ENCODE measurements around the gene BAIAP2. TPM values are rescaled to one million over a fixed set of nuclear protein-coding genes. Genes with fewer than 3 reads are reported as not detected.

The BAIAP2 gene
- total RNA-seq, 1 experiment from 2014 or later, result 13.1 TPM

DNA sequence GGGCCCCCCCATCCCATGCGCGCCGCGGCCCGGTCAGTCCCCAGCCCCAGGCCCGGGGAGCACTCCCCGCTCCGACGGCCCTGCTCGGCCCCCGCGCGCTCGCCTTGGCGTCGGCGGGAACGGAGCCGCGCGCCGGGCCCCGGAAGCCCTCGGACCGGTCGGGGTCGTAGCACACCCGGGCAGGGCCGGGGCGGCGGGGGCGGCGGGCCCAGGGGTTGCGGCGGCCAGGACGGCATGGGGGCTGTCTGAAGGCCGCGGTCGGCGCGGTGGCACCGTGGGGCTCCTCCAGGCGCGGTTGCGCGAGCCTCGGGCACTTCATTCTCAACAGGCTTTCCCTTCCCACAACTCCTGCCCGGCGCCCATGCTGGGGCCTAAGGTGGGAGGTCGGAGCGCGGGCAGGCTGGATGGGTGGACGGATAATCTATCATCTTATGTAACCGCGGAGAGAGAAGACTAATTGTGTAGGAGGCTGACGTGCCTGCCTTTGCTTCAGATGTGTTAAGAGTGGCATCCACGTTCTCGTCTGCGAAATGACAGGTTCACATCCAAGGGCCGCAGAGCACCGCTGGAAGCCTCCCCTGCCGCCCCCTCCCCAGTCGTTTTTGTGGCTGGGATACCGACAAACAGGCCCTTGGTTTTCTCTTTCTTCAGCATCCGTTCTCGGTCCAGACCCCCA, 708 bp downstream of the BAIAP2 start:
- DNase-seq (ENCODE audit: extremely low read depth, low read depth), result no peak

- DNase-seq (ENCODE audit: extremely low read depth, low read depth), result no peak
These were observed 1.4 kb downstream of the BAIAP2 start for GRCh38 chr17:81036197-81036941.

GRCh38 chr17:81037026-81037797, 2.3 kb downstream of the BAIAP2 start:
- DNase-seq (ENCODE audit: extremely low read depth, low read depth), result no peak

DNA sequence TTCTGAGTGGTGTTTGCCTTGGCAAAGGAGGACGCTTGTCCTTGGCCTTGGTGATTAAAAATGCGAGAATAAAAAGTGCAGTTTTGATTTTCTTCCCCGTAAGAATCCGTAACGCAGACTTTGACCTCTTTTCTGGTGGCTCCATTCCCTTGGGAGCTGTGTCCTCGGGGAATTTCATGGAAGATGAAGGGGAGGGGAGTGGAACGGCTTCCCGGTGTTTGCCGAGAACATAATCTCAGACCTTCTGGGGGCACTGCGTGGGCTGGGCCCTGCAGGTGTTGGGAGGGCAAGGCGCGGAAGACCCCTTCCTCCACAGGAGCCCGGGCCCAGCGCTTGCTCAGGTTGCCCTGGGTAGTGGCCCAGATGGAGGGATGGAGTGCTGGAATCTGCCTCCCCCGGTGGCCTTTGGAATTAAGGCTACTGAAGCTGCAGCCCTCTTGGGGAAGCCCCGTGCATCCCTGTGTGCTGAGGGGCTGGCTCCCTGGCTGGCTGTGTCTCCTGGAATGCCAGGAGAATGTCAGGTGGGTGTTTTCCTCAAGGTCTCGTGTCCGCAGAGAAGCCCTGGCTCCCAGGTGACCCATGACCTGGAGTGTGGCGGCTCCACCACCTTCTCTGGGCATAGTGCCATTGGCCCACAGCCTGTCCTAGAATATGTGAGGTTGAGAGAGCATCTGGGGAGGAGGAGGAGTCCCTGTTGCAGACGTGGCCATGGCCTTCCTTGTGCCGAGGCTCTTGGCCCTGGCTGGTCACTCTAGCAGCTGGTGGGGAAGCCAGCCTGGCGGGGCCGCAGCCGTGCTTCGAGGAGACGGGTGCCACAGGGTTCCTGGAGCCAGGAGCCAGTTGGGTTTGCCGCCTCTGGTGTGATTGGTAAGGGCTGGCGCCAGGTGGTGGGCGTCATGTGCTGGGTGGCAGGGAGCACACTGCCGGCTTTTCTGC, 3.1 kb downstream of the BAIAP2 start:
- no peak for DNase-seq (ENCODE audit: extremely low read depth, low read depth)

GRCh38 chr17:81039096-81039495, 4.1 kb downstream of the BAIAP2 start:
- DNase-seq (ENCODE audit: extremely low read depth, low read depth), result no peak

- no peak for DNase-seq (ENCODE audit: extremely low read depth, low read depth)
These were observed 5.2 kb downstream of the BAIAP2 start for GRCh38 chr17:81039854-81040758.

DNA sequence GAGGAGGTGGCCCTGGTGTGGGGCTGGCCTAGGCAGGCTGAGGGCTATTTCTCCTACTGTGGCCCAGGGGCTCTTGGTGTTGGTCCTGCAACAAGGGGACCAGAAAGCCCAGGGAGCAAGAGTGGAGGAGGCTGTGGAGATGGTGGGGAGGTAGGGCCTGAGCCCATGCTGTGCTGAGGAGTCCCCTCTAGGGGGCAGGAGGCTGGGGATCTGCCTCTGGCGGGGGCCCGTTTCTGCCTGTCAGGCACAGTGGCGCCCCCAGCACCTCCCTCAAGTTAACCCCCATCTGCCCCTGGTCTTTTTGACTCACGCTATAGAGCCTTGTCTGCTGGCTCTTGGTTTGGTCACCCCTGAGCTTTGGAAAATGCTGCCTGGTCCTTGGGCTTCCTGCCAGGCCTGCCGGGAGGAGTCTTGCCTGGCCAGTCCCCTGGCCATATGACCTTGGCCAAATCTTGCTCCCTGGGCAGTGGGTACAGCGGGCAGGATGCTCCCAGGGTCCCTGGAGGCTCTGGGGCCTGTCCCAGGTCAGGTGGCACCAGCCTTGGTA, 5.9 kb downstream of the BAIAP2 start:
- no peak for DNase-seq (ENCODE audit: extremely low read depth, low read depth)

DNA sequence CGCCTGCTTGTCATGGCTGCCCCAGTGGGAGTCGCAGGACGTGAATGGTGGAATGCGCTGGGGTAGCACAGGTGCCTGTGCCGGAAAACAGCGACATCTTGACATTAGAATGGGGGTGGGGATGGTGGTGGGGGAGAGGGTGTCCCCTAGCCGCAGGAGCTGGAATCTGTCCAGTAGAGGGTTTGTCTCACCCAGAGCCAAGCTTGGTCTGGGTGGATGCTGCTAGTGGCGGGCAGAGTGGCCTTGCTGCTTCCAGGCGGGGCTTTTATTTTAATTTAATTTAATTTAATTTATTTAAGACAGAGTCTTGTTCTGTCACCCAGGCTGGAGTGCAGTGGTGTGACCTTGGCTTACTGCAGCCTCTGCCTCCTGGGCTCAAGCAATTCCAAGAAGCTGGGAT, 7.7 kb downstream of the BAIAP2 start:
- no peak for DNase-seq (ENCODE audit: extremely low read depth, low read depth)

GRCh38 chr17:81043319-81043724, 8.4 kb downstream of the BAIAP2 start:
- no peak for DNase-seq (ENCODE audit: extremely low read depth, low read depth)

- DNase-seq (ENCODE audit: extremely low read depth, low read depth), result no peak
These were observed 8.9 kb downstream of the BAIAP2 start for GRCh38 chr17:81043725-81044427.

GRCh38 chr17:81044428-81044763, 9.4 kb downstream of the BAIAP2 start:
- no peak for DNase-seq (ENCODE audit: extremely low read depth, low read depth)

DNA sequence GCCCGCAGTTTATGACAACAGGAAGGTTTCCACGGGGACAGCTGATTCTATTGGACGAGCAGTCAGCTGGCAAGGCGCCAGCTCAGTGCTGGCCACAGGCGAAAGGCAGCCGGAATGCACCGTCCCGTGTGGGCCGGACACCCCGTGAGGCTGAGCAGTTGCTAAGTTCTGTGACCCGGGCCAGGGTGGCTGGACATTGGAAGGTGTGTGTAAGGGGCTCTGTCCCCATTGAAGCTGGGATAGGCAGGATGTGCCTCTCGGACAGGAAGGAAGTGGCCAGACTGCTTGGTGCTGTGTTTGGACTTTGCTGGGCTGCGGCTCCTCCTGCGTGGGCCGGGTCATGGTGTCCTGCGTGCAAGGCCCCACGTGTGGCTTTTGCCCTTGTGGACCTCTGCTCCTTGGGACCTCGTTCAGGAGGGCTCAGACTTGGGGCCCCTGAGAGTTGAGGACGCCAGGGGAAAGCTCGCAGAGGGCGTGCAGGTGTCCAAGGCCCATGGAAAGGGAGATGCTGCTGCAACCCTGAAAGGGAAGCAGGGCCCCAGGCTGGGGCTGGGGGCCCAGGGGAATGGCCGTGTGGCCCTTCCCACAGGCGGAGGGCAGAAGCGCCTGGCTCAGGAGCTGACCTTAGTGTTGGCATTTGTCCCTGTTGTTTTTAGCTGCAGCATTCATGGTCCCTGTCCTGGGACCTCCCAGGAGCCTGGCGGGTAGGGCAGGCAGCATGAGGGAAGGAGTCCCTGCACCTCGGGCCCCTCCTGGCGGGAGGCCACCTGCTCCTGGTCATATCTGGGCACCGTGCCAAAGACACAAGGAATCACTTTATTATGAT, 10.0 kb downstream of the BAIAP2 start:
- DNase-seq (ENCODE audit: extremely low read depth, low read depth), result no peak

- no peak for DNase-seq (ENCODE audit: extremely low read depth, low read depth)
These were observed 10.7 kb downstream of the BAIAP2 start for GRCh38 chr17:81045590-81046095.

DNA sequence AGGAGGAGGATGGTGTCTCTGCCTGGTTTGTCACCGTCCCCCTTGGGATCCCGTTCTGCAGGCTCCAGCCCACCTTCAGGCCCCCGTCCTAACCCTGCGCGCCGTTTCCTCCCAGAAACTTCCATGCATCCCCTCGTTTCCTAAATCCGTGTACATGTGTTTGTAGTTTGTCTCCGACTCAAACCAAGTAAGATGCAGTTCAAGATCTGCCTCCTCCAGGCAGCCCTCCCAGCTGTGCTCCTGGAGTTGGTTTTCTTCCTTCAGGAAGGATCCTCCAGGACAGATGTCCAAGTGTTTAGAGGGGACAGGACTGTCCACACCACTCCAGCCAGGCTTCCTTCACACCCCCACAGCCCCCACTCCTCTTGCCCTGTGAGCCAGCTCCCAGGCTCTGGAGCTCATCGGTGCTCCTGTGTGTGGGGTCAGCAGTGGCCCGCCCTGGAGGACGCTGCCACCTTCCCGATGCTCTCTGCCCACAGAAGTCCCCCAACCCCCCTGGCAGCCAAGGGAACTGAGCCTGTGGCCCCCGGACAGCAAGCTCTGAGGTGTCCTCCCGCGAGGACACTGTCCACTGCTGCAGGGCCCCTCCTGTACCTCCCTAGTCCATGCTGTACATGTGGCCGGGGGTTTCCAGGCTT, 11.3 kb downstream of the BAIAP2 start:
- no peak for DNase-seq (ENCODE audit: extremely low read depth, low read depth)

GRCh38 chr17:81046770-81047359, 11.9 kb downstream of the BAIAP2 start:
- no peak for DNase-seq (ENCODE audit: extremely low read depth, low read depth)

DNA sequence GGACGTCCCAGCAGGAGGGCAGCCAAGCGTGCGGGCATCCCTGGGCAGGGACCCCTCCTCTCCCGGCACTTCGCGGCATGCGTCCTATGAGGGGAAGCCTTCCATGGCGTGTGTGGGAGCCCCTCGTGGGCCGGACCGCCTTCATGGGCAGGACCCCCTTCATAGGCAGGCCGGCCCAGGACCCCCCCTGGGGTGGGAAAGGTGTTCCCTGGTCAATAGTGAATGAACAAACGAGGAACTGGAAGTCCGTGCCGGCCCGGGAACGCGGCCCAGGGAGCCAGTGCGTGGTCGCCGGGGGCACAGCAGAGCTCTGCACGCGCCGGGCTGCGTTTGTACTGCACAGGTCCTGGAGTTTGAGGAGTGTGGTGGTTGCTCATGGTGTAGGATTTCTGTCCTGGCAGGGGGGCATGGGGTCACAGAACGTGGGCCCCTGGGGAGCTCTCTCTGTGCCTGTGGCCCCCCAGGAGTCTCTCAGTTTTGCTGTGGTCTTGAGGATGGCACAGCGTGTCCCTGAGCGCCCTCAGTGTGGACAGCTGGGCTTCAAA, 13.9 kb downstream of the BAIAP2 start:
- no peak for DNase-seq (ENCODE audit: extremely low read depth, low read depth)
